K562 (cell line): ENCODE data around the gene SLC28A1. TPM values are rescaled to one million over a fixed set of nuclear protein-coding genes. Genes with fewer than 3 reads are reported as not detected.

Experiments
- C11orf30 ChIP-seq: fragments of 450-650 bp; IDR thresholded peaks from 2 replicates; pipeline ENCODE4 v1.6.1; 2016; ENCODE audit warnings: low read depth, mild to moderate bottlenecking
- CBX2 ChIP-seq: fragments of 200-600 bp; sonication (generic); IDR thresholded peaks from one replicate; pipeline ENCODE4 v1.6.1; 2012; ENCODE audit warnings: mild to moderate bottlenecking, low read length, inconsistent platforms; ENCODE audit not compliant: insufficient read depth, poor library complexity, severe bottlenecking
- CHD4 ChIP-seq: fragments of 200-600 bp; sonication (generic); IDR thresholded peaks from 3 replicates; pipeline ENCODE4 v1.6.1; 2012; ENCODE audit warnings: low read depth, mild to moderate bottlenecking, mixed read lengths, low read length, inconsistent platforms; ENCODE audit not compliant: insufficient read depth, insufficient replicate concordance, poor library complexity, severe bottlenecking
- CREB1 ChIP-seq, 2 experiments: sonication (generic) in 1 of 2; formaldehyde crosslinking in 1 of 2; IDR thresholded peaks; 2 replicates each; pipeline versions ENCODE4 v1.6.1 to v1.8.0; 2012 to 2022; ENCODE audit warnings: inconsistent platforms in 1 of 2, mild to moderate bottlenecking in 1 of 2, missing genetic modification reagents in 1 of 2, moderate library complexity in 1 of 2
- ELF4 ChIP-seq: fragments of 450-650 bp; formaldehyde crosslinking; IDR thresholded peaks from 2 replicates; pipeline ENCODE4 v1.4.0; 2022; ENCODE audit warnings: missing genetic modification characterization
- FOXA3 ChIP-seq, 2 experiments: fragments of 450-650 bp in 1 of 2; sonication (generic) in 1 of 2; formaldehyde crosslinking; IDR thresholded peaks in 1 of 2; conservative IDR thresholded peaks in 1 of 2; 2 replicates each; pipeline versions ENCODE4 v1.4.0 to v1.8.0; 2020 to 2022; ENCODE audit warnings: mild to moderate bottlenecking in 2 of 2, missing genetic modification reagents in 1 of 2
- FOXK2 ChIP-seq, 2 experiments: fragments of 450-650 bp; IDR thresholded peaks in 1 of 2; conservative IDR thresholded peaks in 1 of 2; 2 replicates each; pipeline ENCODE4 v1.6.1; 2016; ENCODE audit warnings: low read depth in 2 of 2, mild to moderate bottlenecking in 1 of 2
- HMBOX1 ChIP-seq: sonication (generic); IDR thresholded peaks from 2 replicates; pipeline ENCODE4 v1.6.1; 2016
- JUNB ChIP-seq: fragments of 450-650 bp; formaldehyde crosslinking; conservative IDR thresholded peaks from 2 replicates; pipeline ENCODE4 v1.4.0; 2020; ENCODE audit warnings: mild to moderate bottlenecking
- MAFF ChIP-seq: IDR thresholded peaks from 2 replicates; pipeline ENCODE4 v1.6.1; 2012; ENCODE audit warnings: low read length, improper control_type of control experiment
- MTA3 ChIP-seq: fragments of 450-650 bp; formaldehyde crosslinking; IDR thresholded peaks from 2 replicates; pipeline ENCODE4 v1.6.1; 2017; ENCODE audit warnings: mild to moderate bottlenecking, borderline replicate concordance
- NFIC ChIP-seq: fragments of 450-650 bp; IDR thresholded peaks from 2 replicates; pipeline ENCODE4 v1.6.1; 2017; ENCODE audit warnings: mild to moderate bottlenecking, inconsistent platforms
- RNF2 ChIP-seq: sonication (generic); IDR thresholded peaks from 2 replicates; pipeline ENCODE4 v1.6.1; 2016
- SAFB2 ChIP-seq: fragments of 200-400 bp; formaldehyde crosslinking; IDR thresholded peaks from 2 replicates; pipeline ENCODE4 v1.6.1; 2018; ENCODE audit warnings: borderline replicate concordance, low read length, low read depth, moderate library complexity; ENCODE audit not compliant: severe bottlenecking
- SRSF3 ChIP-seq: fragments of 200-400 bp; formaldehyde crosslinking; IDR thresholded peaks from 2 replicates; pipeline ENCODE4 v1.6.1; 2016; ENCODE audit warnings: mild to moderate bottlenecking, low read length, moderate library complexity; ENCODE audit not compliant: insufficient read depth
- TCF3 ChIP-seq: sonication (generic); formaldehyde crosslinking; IDR thresholded peaks from 2 replicates; pipeline ENCODE4 v1.4.0; 2020; ENCODE audit warnings: mild to moderate bottlenecking, missing genetic modification reagents
- TEAD4 ChIP-seq, 2 experiments: sonication (generic) in 1 of 2; formaldehyde crosslinking in 1 of 2; IDR thresholded peaks; 2 replicates each; pipeline versions ENCODE4 v1.6.1 to v1.8.0; 2012 to 2022; ENCODE audit warnings: borderline replicate concordance in 1 of 2, inconsistent platforms in 1 of 2, low read length in 1 of 2, mild to moderate bottlenecking in 1 of 2, missing genetic modification reagents in 1 of 2
- TFAP4 ChIP-seq: sonication (generic); formaldehyde crosslinking; IDR thresholded peaks from 2 replicates; pipeline ENCODE4 v1.8.0; 2022; ENCODE audit warnings: missing genetic modification reagents, mild to moderate bottlenecking, moderate library complexity, borderline replicate concordance
- ZBTB7A ChIP-seq: IDR thresholded peaks from 2 replicates; pipeline ENCODE4 v1.6.1; 2011; ENCODE audit warnings: low read depth, mild to moderate bottlenecking, low read length, moderate library complexity, borderline replicate concordance; ENCODE audit not compliant: control insufficient read depth
- ZNF280A ChIP-seq: fragments of 450-650 bp; IDR thresholded peaks from 2 replicates; pipeline ENCODE4 v1.6.1; 2018; ENCODE audit warnings: mild to moderate bottlenecking, low read depth; ENCODE audit not compliant: partially characterized antibody
- ZNF583 ChIP-seq: fragments of 250-450 bp; sonication (Bioruptor Pico); IDR thresholded peaks from 2 replicates; pipeline ENCODE4 v1.4.0; 2020
- polyA plus RNA-seq, 8 experiments: library from polyadenylated mRNA; depleted of rRNA in 4 of 8; stranded (reverse) in 5 of 8; unstranded in 3 of 8; fragments of >200 nt; fragmentation: Nextera tagmentation in 2 of 8; fragmentation: Illumina TruSeq in 1 of 8; extraction: Ambion mirVana in 2 of 8; extraction: Trizol in 1 of 8; gene quantifications; 2 replicates each; pipeline versions ENCODE4 v1.2.1 to v1.2.3, GENCODE V29; 2011 to 2014; ENCODE audit warnings: inconsistent platforms in 1 of 8, missing spikeins in 1 of 8
- total RNA-seq, 7 experiments: library from RNA; depleted of rRNA in 6 of 7; stranded (reverse); fragments of >200 nt in 6 of 7; fragmentation: Illumina TruSeq in 2 of 7; extraction: Trizol in 2 of 7; gene quantifications; 2 replicates each; pipeline versions ENCODE4 v1.2.1 to v1.2.3, GENCODE V29; 2011 to 2021; ENCODE audit warnings: low replicate concordance in 1 of 7

SLC28A1 gene
- total and polyA plus RNA-seq, 9 of the 15 experiments (the other 6 are each of a cell fraction or from before 2014, with no cell fraction given), result 0.04 TPM; not detected in 8

- TF ChIP-seq ZNF280A (no peak), ELF4 (CRISPR knock-in tag) (no peak), ZNF583 (CRISPR knock-in tag) (0 out of 2 replicates have a peak, but pooled peaks have one; percentile 42), SRSF3 (no peak), MTA3 (no peak), MAFF (peak; percentile 41; the same call in 1 of the 2 replicates), NFIC (peak; percentile 90), FOXA3 (CRISPR knock-in tag; conservative IDR thresholded peaks at IDR 0.05 in 1 of 2, IDR thresholded peaks at IDR 0.05 in 1 of 2) (0 out of 4 replicates have a peak, but pooled peaks of 1 of the 2 experiments have one; percentile 15), TCF3 (CRISPR knock-in tag) (peak; percentile 51; the same call in 1 of the 2 replicates), CHD4 (no peak), FOXK2 (conservative IDR thresholded peaks at IDR 0.05 in 1 of 2, IDR thresholded peaks at IDR 0.05 in 1 of 2; ENCODE audit: low read depth in 2 of 2) (peak in 1 of 2 experiments; percentile 28; a peak in 2 of 4 replicates), CBX2 (no peak), TEAD4 (IDR thresholded peaks at IDR 0.05; ENCODE audit: low read length) (peak; percentile 79), TEAD4 (CRISPR knock-in tag; IDR thresholded peaks at IDR 0.05; ENCODE audit: borderline replicate concordance) (peak; percentile 44; the same call in 1 of the 2 replicates), TFAP4 (peak; percentile 27; the same call in 1 of the 2 replicates), HMBOX1 (peak; percentile 62; the same call in 1 of the 2 replicates), ZBTB7A (peak; percentile 77), SAFB2 (no peak), RNF2 (0 out of 2 replicates have a peak, but pooled peaks have one; percentile 36), CREB1 (IDR thresholded peaks at IDR 0.05) (peak; percentile 37; the same call in 1 of the 2 replicates), CREB1 (CRISPR knock-in tag; IDR thresholded peaks at IDR 0.05) (no peak), JUNB (CRISPR knock-in tag) (no peak), C11orf30 (0 out of 2 replicates have a peak, but pooled peaks have one; percentile 43)
Measured at GRCh38 chr15:84929795-84930603, 45.5 kb downstream of the SLC28A1 start (continued).
